Colonic mucosa (tissue), 4 donors: ENCODE data around the gene DPPA5. TPM values are rescaled to one million over a fixed set of nuclear protein-coding genes. Genes with fewer than 3 reads are reported as not detected.
"Not testable (repeated sequence)": the region's sequence is repeated elsewhere in the genome, so short reads cannot be mapped to it uniquely, and the experiment has no call there.

Experiments used
- DNase-seq: peaks from one replicate; pipeline ENCODE4 v3.0.0-alpha.2; 2020
- H3K27ac ChIP-seq: fragments of 200-600 bp; one replicate; pipeline ENCODE4 v1.8.0; 2021
- H3K27me3 ChIP-seq: fragments of 200-600 bp; one replicate; pipeline ENCODE4 v1.8.0; 2021
- H3K36me3 ChIP-seq: fragments of 200-600 bp; one replicate; pipeline ENCODE4 v1.8.0; 2021
- H3K4me1 ChIP-seq: fragments of 200-600 bp; one replicate; pipeline ENCODE4 v1.8.0; 2021; ENCODE audit warnings: mild to moderate bottlenecking
- H3K4me3 ChIP-seq: fragments of 200-600 bp; one replicate; pipeline ENCODE4 v1.8.0; 2021
- H3K9ac ChIP-seq, 2 donors: one replicate each; pipeline ENCODE4 v1.7.0; 2013; ENCODE audit warnings: control low read depth in 2 of 2, low read depth in 2 of 2, low read length in 2 of 2
- H3K9me3 ChIP-seq: fragments of 200-600 bp; one replicate; pipeline ENCODE4 v1.8.0; 2021
- CTCF ChIP-seq: fragments of 200-600 bp; IDR thresholded peaks from one replicate; pipeline ENCODE4 v1.8.0; 2022; ENCODE audit warnings: antibody characterized with exemption, mild to moderate bottlenecking
- intact Hi-C: fragments of 100-400 bp; cut with DNase I; formaldehyde crosslinking; loops from one replicate; pipeline ENCODE4 v1.14.1; 2022
- total RNA-seq, 2 donors: library from RNA; stranded (reverse); fragmentation: NEBNext Ultra II Directional in 1 of 2; extraction: Animal tissue kit (Norgen Biotek cat#: 25700) in 1 of 2; gene quantifications; one replicate each; pipeline ENCODE4 v1.2.1, GENCODE V29; 2021
- donor health status: healthy.
- donor health status: DM: no; HTN: no; CAD: no.
- donor health status: DM: no; HTN: no; CAD: no.

DPPA5 gene, protein sequence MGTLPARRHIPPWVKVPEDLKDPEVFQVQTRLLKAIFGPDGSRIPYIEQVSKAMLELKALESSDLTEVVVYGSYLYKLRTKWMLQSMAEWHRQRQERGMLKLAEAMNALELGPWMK
- not detected for total RNA-seq

DNA sequence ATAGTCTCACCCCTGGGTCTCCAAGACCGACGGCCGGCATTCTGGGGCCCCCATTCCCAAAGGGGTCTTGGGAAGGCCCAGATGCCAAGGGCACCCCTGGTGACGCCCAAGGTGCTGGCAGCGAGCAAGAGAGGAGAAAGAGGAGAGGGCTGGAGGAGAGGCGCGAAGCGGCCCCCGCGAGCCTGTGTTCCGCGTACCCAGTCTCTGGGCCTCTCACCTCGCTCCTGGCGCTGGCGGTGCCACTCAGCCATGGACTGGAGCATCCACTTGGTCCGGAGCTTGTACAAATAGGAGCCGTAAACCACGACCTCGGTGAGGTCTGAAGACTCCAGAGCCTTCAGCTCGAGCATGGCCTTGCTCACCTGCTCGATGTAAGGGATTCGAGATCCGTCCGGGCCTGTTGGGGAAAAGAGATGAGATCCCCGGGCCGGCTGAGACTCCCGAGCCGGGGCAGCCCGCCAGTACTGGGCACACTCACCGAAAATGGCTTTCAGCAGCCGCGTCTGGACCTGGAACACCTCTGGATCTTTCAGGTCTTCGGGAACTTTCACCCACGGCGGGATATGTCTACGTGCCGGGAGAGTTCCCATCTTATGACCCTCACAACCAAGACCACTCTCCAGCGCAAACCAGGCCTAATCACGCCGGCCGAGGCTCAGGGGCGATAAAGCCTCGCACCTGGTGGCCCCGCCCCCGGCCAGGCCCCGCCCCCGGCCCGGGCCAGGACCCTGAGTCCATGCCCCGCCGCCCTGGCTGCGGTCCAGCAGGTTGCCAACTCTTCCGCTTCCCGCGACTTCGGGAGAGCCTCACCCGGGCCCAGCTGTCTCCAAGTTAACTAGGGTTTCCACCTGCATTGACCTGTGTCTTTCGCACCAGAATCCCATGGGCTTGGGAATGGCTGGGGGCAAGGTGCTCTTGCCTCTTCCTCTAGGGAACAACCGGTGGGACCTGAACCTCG, at the start of gene DPPA5:
Gene DPPA5, minus strand, starts transcription at position 641 of the 958 bp plus-strand sequence. Its CDS starts 51 bp downstream, at position 590.
- Histone ChIP-seq H3K27ac (no peak within 1 kb of the TSS), H3K9me3 (no peaks in the 10 kb centered on the region), H3K9ac (no peak within 1 kb of the TSS), H3K4me3 (no peak within 1 kb of the TSS), H3K27me3 (no peaks in the 10 kb centered on the region), H3K36me3 (no peaks in the 10 kb centered on the region), H3K4me1 (no peaks in the 10 kb centered on the region)
- intact Hi-C loops: no loop called here
- no peak for DNase-seq
- TF ChIP-seq CTCF: no peak

DNA sequence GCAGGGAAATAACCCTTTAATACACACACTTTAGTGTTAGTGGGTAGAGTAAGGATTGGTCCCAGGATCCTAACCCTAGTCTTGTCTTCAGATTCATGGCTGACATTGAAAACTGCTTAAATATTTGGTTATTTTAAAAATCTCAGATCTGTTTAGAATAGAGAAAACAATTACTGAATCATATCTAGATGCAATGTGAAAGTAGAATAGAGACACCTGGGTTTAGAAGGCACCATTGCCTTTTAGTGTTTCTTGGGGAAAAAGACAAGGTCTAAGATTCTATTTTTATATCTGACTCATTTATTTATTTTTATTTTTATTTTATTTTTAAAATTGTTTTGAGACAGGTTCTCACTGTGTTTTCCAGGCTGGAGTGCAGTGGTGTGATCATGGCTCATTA, 46.6 kb upstream of the DPPA5 start:
- Histone ChIP-seq H3K4me1 (no peaks in the 10 kb centered on the region), H3K9me3 (no peaks in the 10 kb centered on the region), H3K36me3 (no peaks in the 10 kb centered on the region), H3K9ac (no peak overlapping the region), H3K27me3 (no peaks in the 10 kb centered on the region), H3K27ac (no peak overlapping the region), H3K4me3 (no peak overlapping the region)
- TF ChIP-seq CTCF: no peak
- no peak for DNase-seq
- intact Hi-C loops: no loop called here

GRCh38 chr6:73395875-73396274, 41.8 kb upstream of the DPPA5 start:
- intact Hi-C loops: no loop called here
- H3K4me3 ChIP-seq: no peak overlapping the region
- no peak for TF ChIP-seq CTCF

DNA sequence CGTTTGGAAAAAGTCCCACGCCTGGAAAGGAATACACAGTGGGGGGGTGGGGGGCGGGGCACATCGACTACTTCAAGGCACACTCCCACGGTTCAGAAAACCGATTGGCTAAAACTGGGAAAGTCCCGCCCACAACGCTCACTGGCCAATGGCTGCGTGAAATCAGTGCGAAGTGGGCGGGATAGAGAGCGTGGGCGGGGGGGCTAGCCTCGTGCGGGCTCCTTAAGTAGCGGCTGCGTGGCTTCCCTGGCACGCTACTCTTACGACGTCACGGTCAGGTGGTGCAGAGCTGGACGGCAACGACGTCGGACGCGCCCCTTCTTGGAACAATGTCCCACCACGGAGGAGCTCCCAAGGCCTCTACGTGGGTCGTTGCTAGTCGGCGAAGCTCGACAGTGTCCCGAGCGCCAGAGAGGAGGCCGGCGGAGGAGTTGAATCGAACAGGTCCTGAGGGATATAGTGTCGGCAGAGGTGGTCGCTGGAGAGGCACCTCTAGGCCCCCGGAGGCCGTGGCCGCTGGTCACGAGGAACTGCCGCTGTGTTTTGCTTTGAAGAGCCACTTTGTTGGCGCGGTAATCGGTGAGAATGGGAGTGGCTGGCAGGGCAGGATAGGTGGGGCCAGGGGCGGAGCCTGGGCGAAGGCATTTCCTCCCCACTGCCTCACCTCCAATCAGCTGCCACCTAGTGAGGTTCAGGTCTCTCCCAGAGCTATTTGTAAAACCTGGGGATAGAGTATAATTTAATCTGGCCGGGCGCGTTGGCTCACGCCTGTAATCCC, 40.7 kb upstream of the DPPA5 start, which contains the start of gene DDX43:
Gene DDX43, plus strand, starts transcription at position 252 of the 778 bp plus-strand sequence. Its CDS starts 78 bp downstream, at position 330.
- Histone ChIP-seq H3K27ac (no peak within 1 kb of the TSS), H3K4me1 (no peaks in the 10 kb centered on the region), H3K27me3 (no peaks in the 10 kb centered on the region), H3K36me3 (no peaks in the 10 kb centered on the region), H3K4me3 (no peak within 1 kb of the TSS), H3K9me3 (no peaks in the 10 kb centered on the region), H3K9ac (no peak within 1 kb of the TSS)
- TF ChIP-seq CTCF: no peak
- DNase-seq: peak; percentile 29
- intact Hi-C loops: no loop called here

More at GRCh38 chr6:73395875-73396274, 41.8 kb upstream of the DPPA5 start:
- Histone ChIP-seq H3K27ac (no peak overlapping the region), H3K36me3 (no peaks in the 10 kb centered on the region), H3K27me3 (no peaks in the 10 kb centered on the region), H3K9me3 (no peaks in the 10 kb centered on the region), H3K4me1 (no peaks in the 10 kb centered on the region), H3K9ac (no peak overlapping the region)
- DNase-seq: no peak

DNA sequence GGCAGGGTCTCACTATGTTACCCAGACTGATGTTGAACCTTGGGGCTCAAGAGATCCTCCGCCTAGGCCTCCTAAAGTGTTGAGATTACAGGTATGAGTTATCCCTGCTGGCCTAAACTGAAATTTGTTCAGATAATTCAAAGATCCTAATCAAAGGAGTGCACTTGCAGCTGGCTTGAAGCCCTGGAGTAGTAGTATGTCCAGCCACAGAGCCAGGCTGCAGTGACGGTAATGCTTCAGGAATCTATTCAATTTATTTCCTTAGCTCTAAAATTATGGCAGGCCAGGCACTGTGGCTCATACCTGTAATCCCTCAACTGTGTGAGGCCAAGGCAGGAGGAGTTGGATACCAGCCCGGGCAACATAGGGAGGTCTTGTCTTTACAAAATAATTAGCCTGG, 39.2 kb upstream of the DPPA5 start:
- no peak overlapping the region for H3K9ac ChIP-seq
- DNase-seq: no peak
- H3K4me1 ChIP-seq: no peaks in the 10 kb centered on the region
- H3K27ac ChIP-seq: no peak overlapping the region
- H3K27me3 ChIP-seq: no peaks in the 10 kb centered on the region
- intact Hi-C loops: no loop called here
- no peaks in the 10 kb centered on the region for H3K36me3 ChIP-seq
- H3K9me3 ChIP-seq: no peaks in the 10 kb centered on the region
- no peak for TF ChIP-seq CTCF
- H3K4me3 ChIP-seq: no peak overlapping the region

GRCh38 chr6:73392188-73392587, 38.1 kb upstream of the DPPA5 start:
- intact Hi-C loops, H3K9me3 ChIP-seq, DNase-seq, H3K9ac ChIP-seq, H3K27me3 ChIP-seq, H3K4me3 ChIP-seq, H3K4me1 ChIP-seq, H3K36me3 ChIP-seq, H3K27ac ChIP-seq: not testable (repeated sequence)
